Left kidney (tissue), 2 donors: ENCODE results near the gene MBP. TPM values are rescaled to one million over a fixed set of nuclear protein-coding genes. Genes with fewer than 3 reads are reported as not detected.
"Not testable (repeated sequence)": the region's sequence is repeated elsewhere in the genome, so short reads cannot be mapped to it uniquely, and the experiment has no call there.

ENCODE experiments used
- DNase-seq: peaks from one replicate; pipeline ENCODE4 v3.0.0-alpha.2; 2013
- polyA plus RNA-seq: library from polyadenylated mRNA; unstranded; fragments of 120-200 nt; gene quantifications from one replicate; pipeline ENCODE4 v1.2.1, GENCODE V29; 2013; ENCODE audit not compliant: insufficient read length

The MBP gene
- polyA plus RNA-seq, 1 donor: 17.1 TPM

GRCh38 chr18:77025123-77025522, 107.5 kb downstream of the MBP start:
- no peak for DNase-seq

- DNase-seq: no peak
Observed at GRCh38 chr18:77024476-77024875, 108.1 kb downstream of the MBP start.

GRCh38 chr18:77023102-77023782, 109.3 kb downstream of the MBP start:
- peak; percentile 51 for DNase-seq

- DNase-seq: no peak
Observed at GRCh38 chr18:77022556-77022955, 110.0 kb downstream of the MBP start.

GRCh38 chr18:77022116-77022515, 110.5 kb downstream of the MBP start:
- no peak for DNase-seq

- DNase-seq: not testable (repeated sequence)
Observed at GRCh38 chr18:77021478-77021877, 111.1 kb downstream of the MBP start.

GRCh38 chr18:77021075-77021474, 111.5 kb downstream of the MBP start:
- no peak for DNase-seq

GRCh38 chr18:77020561-77020960, 112.0 kb downstream of the MBP start:
- no peak for DNase-seq

- DNase-seq: no peak
Observed at GRCh38 chr18:77019641-77020040, 112.9 kb downstream of the MBP start.

- DNase-seq: not testable (repeated sequence)
Observed at GRCh38 chr18:77018650-77019049, 113.9 kb downstream of the MBP start.

GRCh38 chr18:77017355-77017754, 115.2 kb downstream of the MBP start:
- DNase-seq: no peak

- DNase-seq: no peak
Observed at GRCh38 chr18:77016936-77017335, 115.6 kb downstream of the MBP start.

GRCh38 chr18:77015771-77016710, 116.5 kb downstream of the MBP start:
- DNase-seq: no peak

- DNase-seq: no peak
Observed at GRCh38 chr18:77015169-77015568, 117.4 kb downstream of the MBP start.

GRCh38 chr18:77014538-77014937, 118.0 kb downstream of the MBP start:
- no peak for DNase-seq

- no peak for DNase-seq
Observed at GRCh38 chr18:77013811-77014521, 118.6 kb downstream of the MBP start.

- DNase-seq: no peak
Observed at GRCh38 chr18:77012806-77013541, 119.6 kb downstream of the MBP start.

GRCh38 chr18:77012120-77012519, 120.5 kb downstream of the MBP start:
- no peak for DNase-seq

GRCh38 chr18:77009675-77010074, 122.9 kb downstream of the MBP start:
- no peak for DNase-seq

- no peak for DNase-seq
Observed at GRCh38 chr18:77008576-77009315, 123.8 kb downstream of the MBP start.

GRCh38 chr18:77008006-77008405, 124.6 kb downstream of the MBP start:
- no peak for DNase-seq
